Loucy (cell line): ENCODE results near the gene STRN3.

Source experiments
- H2AFZ ChIP-seq: fragments of 200-600 bp; sonication (generic); 2 replicates; pipeline ENCODE4 v1.6.0; 2016; ENCODE audit warnings: antibody characterized with exemption, mild to moderate bottlenecking, low read length, moderate library complexity
- H3F3A ChIP-seq: fragments of 200-600 bp; 2 replicates; pipeline ENCODE4 v1.6.0; 2016; ENCODE audit warnings: antibody characterized with exemption, low read depth, mild to moderate bottlenecking
- H3K27me3 ChIP-seq: fragments of 200-600 bp; sonication (generic); 2 replicates; pipeline ENCODE4 v1.6.1; 2014; ENCODE audit warnings: low read length, mild to moderate bottlenecking; ENCODE audit not compliant: insufficient read depth, poor library complexity, severe bottlenecking
- H3K36me3 ChIP-seq: fragments of 200-600 bp; sonication (generic); 2 replicates; pipeline ENCODE4 v1.6.1; 2016; ENCODE audit warnings: low read length; ENCODE audit not compliant: insufficient read depth
- H3K4me1 ChIP-seq: fragments of 200-600 bp; sonication (generic); 2 replicates; pipeline ENCODE4 v1.5.1; 2014; ENCODE audit warnings: low read length, mild to moderate bottlenecking; ENCODE audit not compliant: insufficient read depth, poor library complexity, severe bottlenecking
- H3K4me2 ChIP-seq: fragments of 200-600 bp; sonication (generic); 2 replicates; pipeline ENCODE4 v1.6.0; 2014; ENCODE audit warnings: antibody characterized with exemption, low read length, low read depth, mild to moderate bottlenecking; ENCODE audit not compliant: poor library complexity, severe bottlenecking
- H3K4me3 ChIP-seq: fragments of 200-600 bp; sonication (generic); 2 replicates; pipeline ENCODE4 v1.5.1; 2014; ENCODE audit warnings: low read length, mild to moderate bottlenecking, mixed read lengths; ENCODE audit not compliant: poor library complexity, severe bottlenecking
- H3K79me2 ChIP-seq: fragments of 200-600 bp; sonication (generic); 2 replicates; pipeline ENCODE4 v1.6.1; 2014; ENCODE audit warnings: low read length; ENCODE audit not compliant: insufficient read depth
- H3K9ac ChIP-seq: fragments of 200-600 bp; sonication (generic); 2 replicates; pipeline ENCODE4 v1.6.0; 2014; ENCODE audit warnings: mild to moderate bottlenecking, low read depth, low read length, moderate library complexity; ENCODE audit not compliant: poor library complexity, severe bottlenecking
- H3K9me2 ChIP-seq: fragments of 200-600 bp; sonication (generic); replicated peaks from 2 replicates; pipeline ENCODE4 v1.6.1; 2016; ENCODE audit warnings: low read depth, low read length, mixed read lengths
- H3K9me3 ChIP-seq: fragments of 200-600 bp; sonication (generic); 2 replicates; pipeline ENCODE4 v1.6.1; 2014; ENCODE audit warnings: mild to moderate bottlenecking, antibody characterized with exemption, low read length, low read depth; ENCODE audit not compliant: insufficient read depth
- H4K20me1 ChIP-seq: fragments of 200-600 bp; sonication (generic); 2 replicates; pipeline ENCODE4 v1.6.0; 2014; ENCODE audit warnings: antibody characterized with exemption, low read length, mild to moderate bottlenecking; ENCODE audit not compliant: insufficient read depth, poor library complexity, severe bottlenecking
- EZH2phosphoT487 ChIP-seq: fragments of 200-600 bp; IDR thresholded peaks from 2 replicates; pipeline ENCODE4 v1.6.1; 2018; ENCODE audit warnings: antibody characterized with exemption, mild to moderate bottlenecking, moderate library complexity, borderline replicate concordance
- TF ChIP-seq, protein P1 (sequence below): fragments of 200-600 bp; sonication (generic); conservative IDR thresholded peaks from 2 replicates; pipeline ENCODE4 v1.5.1; 2014; ENCODE audit warnings: mild to moderate bottlenecking, antibody characterized with exemption, low read length

The STRN3 gene

DNA sequence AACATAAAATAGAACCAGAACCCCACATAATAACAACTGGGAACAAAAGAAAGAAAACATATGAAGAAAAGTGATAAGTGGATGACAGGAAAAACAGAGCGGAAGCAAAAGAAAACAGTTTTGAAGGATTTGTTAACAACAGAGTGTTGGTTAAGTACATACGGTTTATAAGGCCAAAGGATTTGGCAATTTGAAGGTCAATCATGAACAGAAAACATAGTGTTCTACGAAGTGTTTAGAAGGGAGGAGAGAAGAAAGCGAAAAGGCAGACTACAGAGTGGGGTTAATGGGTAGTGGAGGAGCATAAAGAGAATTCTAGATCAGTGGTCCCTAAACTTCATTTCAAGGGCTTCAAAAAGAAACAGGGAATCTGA lies 4.6 kb downstream of the STRN3 start:
- peak overlapping the region; percentile 98 for H3K4me2 ChIP-seq
- H3K9me2 ChIP-seq: no peaks in the 10 kb centered on the region
- peak overlapping the region; percentile 37 for H3K4me3 ChIP-seq
- H3F3A ChIP-seq: 0 out of 2 replicates have a peak, but pooled peaks cover under 1% of the 10 kb centered on the region
- H4K20me1 ChIP-seq: peaks cover 79% of the 10 kb centered on the region
- H2AFZ ChIP-seq: no peak overlapping the region
- no peak overlapping the region for H3K9ac ChIP-seq
- TF ChIP-seq, protein P1, sequence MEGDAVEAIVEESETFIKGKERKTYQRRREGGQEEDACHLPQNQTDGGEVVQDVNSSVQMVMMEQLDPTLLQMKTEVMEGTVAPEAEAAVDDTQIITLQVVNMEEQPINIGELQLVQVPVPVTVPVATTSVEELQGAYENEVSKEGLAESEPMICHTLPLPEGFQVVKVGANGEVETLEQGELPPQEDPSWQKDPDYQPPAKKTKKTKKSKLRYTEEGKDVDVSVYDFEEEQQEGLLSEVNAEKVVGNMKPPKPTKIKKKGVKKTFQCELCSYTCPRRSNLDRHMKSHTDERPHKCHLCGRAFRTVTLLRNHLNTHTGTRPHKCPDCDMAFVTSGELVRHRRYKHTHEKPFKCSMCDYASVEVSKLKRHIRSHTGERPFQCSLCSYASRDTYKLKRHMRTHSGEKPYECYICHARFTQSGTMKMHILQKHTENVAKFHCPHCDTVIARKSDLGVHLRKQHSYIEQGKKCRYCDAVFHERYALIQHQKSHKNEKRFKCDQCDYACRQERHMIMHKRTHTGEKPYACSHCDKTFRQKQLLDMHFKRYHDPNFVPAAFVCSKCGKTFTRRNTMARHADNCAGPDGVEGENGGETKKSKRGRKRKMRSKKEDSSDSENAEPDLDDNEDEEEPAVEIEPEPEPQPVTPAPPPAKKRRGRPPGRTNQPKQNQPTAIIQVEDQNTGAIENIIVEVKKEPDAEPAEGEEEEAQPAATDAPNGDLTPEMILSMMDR: no peak
- no peak for TF ChIP-seq EZH2phosphoT487
- peaks cover 41% of the 10 kb centered on the region for H3K4me1 ChIP-seq
- no peaks in the 10 kb centered on the region for H3K9me3 ChIP-seq
- H3K27me3 ChIP-seq: peaks cover 5% of the 10 kb centered on the region
- H3K79me2 ChIP-seq: peaks cover 92% of the 10 kb centered on the region
- H3K36me3 ChIP-seq: 0 out of 2 replicates have a peak, but pooled peaks cover 4% of the 10 kb centered on the region

DNA sequence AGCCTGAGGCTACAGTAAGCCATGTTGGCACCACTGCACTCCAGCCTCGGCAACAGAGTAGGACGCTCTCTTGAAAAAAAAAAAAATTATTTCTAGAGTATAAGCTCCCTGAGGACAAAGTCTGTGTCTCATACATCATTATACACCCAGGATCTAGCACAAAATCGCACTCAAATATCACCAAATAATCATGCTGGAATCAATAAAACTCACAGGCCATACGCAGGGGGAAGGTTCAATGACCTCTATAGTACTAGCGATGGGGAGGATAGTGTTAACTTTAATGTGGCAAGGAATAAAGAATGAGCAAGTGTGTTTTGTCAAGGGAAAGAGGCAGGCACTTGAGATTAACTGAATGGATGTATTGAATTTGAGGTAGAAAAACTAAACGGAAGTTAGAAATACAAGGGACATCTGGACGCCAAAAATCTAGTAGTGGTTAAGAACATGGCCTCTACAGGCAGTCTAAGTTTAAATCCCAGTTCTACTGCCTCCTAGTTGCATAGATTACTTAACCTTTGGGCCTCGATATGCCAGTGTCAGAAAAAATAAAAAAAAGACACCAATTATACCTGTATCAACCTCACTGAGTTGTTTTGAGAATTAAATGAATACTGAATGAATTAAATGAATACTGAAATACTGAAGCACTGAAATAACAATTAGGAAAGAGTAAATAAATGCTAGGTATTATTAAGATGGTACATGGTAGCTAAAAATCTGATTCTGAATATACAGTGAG lies 5.2 kb downstream of the STRN3 start:
- peaks cover 82% of the 10 kb centered on the region for H4K20me1 ChIP-seq
- H3K4me1 ChIP-seq: peaks cover 41% of the 10 kb centered on the region

DNA sequence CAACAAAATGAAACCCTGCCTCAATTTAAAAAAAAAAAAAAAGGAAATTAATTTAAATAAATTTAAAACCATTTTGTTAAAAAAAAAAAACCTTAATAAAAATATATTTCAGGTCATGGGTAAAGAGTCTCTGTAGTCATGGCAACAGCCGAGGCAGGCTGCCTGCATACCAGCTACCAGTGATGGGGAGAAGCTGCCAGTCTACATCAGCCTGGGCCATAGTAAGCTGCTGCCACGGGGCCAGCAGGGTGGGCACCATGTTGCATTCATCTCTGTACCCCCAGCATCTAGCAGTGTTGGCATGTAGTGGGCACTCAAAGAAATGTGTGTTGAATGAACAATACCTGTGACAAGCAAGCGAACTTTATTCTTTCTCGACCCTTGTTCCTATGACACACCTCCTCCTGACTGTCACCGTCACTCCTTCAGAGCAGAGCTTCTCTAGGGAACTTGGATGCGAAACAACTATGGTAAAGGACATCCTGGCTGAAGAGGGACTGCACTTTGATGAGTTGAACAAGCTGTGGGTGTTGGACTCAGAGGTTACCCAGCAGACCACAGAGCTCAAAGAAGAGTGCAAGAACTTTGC lies 8.0 kb downstream of the STRN3 start:
- Histone ChIP-seq H3K4me1 (peaks cover 26% of the 10 kb centered on the region), H3K9me3 (no peaks in the 10 kb centered on the region), H3K9me2 (no peaks in the 10 kb centered on the region), H3K4me3 (no peak overlapping the region), H3K4me2 (no peak overlapping the region), H4K20me1 (peaks cover 75% of the 10 kb centered on the region), H3F3A (no peaks in the 10 kb centered on the region), H3K79me2 (peaks cover 92% of the 10 kb centered on the region), H3K27me3 (no peaks in the 10 kb centered on the region), H2AFZ (no peak overlapping the region), H3K9ac (no peak overlapping the region), H3K36me3 (0 out of 2 replicates have a peak, but pooled peaks cover 4% of the 10 kb centered on the region)
- TF ChIP-seq, protein P1: no peak
- no peak for TF ChIP-seq EZH2phosphoT487

More for the DNA sequence above, 5.2 kb downstream of the STRN3 start:
- H3K9ac ChIP-seq: no peak overlapping the region
- H3K36me3 ChIP-seq: 0 out of 2 replicates have a peak, but pooled peaks cover 4% of the 10 kb centered on the region
- no peak for TF ChIP-seq EZH2phosphoT487
- TF ChIP-seq, protein P1: no peak
- H3K79me2 ChIP-seq: peaks cover 93% of the 10 kb centered on the region
- no peaks in the 10 kb centered on the region for H3F3A ChIP-seq
- H3K9me2 ChIP-seq: no peaks in the 10 kb centered on the region
- H3K9me3 ChIP-seq: no peaks in the 10 kb centered on the region
- peak overlapping the region; percentile 37 for H3K4me3 ChIP-seq
- H3K4me2 ChIP-seq: peak overlapping the region; percentile 98
- H2AFZ ChIP-seq: no peak overlapping the region
- H3K27me3 ChIP-seq: peaks cover 4% of the 10 kb centered on the region
